Hepatocyte (in vitro differentiated cells): ENCODE measurements around the gene RPTOR. TPM values are rescaled to one million over a fixed set of nuclear protein-coding genes. Genes with fewer than 3 reads are reported as not detected.

Experiments used
- DNase-seq: peaks from one replicate; pipeline ENCODE4 v3.0.0-alpha.2; 2016; ENCODE audit warnings: low spot score
- H2AFZ ChIP-seq: fragments of 200-600 bp; sonication (generic); 2 replicates; pipeline ENCODE4 v1.6.0; 2016; ENCODE audit warnings: antibody characterized with exemption, mild to moderate bottlenecking
- H3K27ac ChIP-seq: fragments of 200-600 bp; sonication (generic); 2 replicates; pipeline ENCODE4 v1.5.1; 2016; ENCODE audit warnings: mild to moderate bottlenecking
- H3K27me3 ChIP-seq: fragments of 200-600 bp; sonication (generic); 2 replicates; pipeline ENCODE4 v1.6.1; 2016
- H3K36me3 ChIP-seq: fragments of 200-600 bp; sonication (generic); replicated peaks from 2 replicates; pipeline ENCODE4 v1.5.1; 2016; ENCODE audit warnings: low read depth; ENCODE audit not compliant: insufficient read depth
- H3K4me1 ChIP-seq: fragments of 200-600 bp; sonication (generic); 2 replicates; pipeline ENCODE4 v1.5.1; 2016; ENCODE audit warnings: mild to moderate bottlenecking, moderate library complexity; ENCODE audit not compliant: insufficient read depth
- H3K4me2 ChIP-seq: fragments of 200-600 bp; sonication (generic); 2 replicates; pipeline ENCODE4 v1.6.0; 2016
- H3K4me3 ChIP-seq: fragments of 200-600 bp; sonication (generic); 2 replicates; pipeline ENCODE4 v1.5.1; 2016; ENCODE audit warnings: mild to moderate bottlenecking
- H3K79me2 ChIP-seq: fragments of 200-600 bp; sonication (generic); 2 replicates; pipeline ENCODE4 v1.6.0; 2017; ENCODE audit warnings: mild to moderate bottlenecking
- H3K9me2 ChIP-seq: fragments of 200-600 bp; sonication (generic); replicated peaks from 2 replicates; pipeline ENCODE4 v1.6.0; 2017; ENCODE audit warnings: mild to moderate bottlenecking; ENCODE audit not compliant: insufficient read depth
- H3K9me3 ChIP-seq: fragments of 200-600 bp; sonication (generic); 2 replicates; pipeline ENCODE4 v1.5.1; 2016; ENCODE audit warnings: low read depth, mild to moderate bottlenecking
- H4K20me1 ChIP-seq: fragments of 200-600 bp; sonication (generic); 2 replicates; pipeline ENCODE4 v1.6.0; 2016; ENCODE audit warnings: mild to moderate bottlenecking; ENCODE audit not compliant: insufficient read depth, poor library complexity, severe bottlenecking
- EZH2 ChIP-seq: fragments of 200-600 bp; sonication (generic); IDR thresholded peaks from 2 replicates; pipeline ENCODE4 v1.6.1; 2016; ENCODE audit warnings: antibody characterized with exemption, mild to moderate bottlenecking, borderline replicate concordance
- EZH2phosphoT487 ChIP-seq: fragments of 200-600 bp; sonication (generic); IDR thresholded peaks from one replicate; pipeline ENCODE4 v1.6.1; 2018; ENCODE audit warnings: antibody characterized with exemption, mild to moderate bottlenecking, low read depth, moderate library complexity; ENCODE audit not compliant: unreplicated experiment, severe bottlenecking
- WGBS: methylation state at CpG from one replicate; pipeline ENCODE4 v1.1.6; 2016; ENCODE audit warnings: low lambda C conversion rate; ENCODE audit errors: missing lambda C conversion rate; 5-methylcytosine and 5-hydroxymethylcytosine counted together
- polyA plus RNA-seq: library from polyadenylated mRNA; unstranded; fragments of >200 nt; fragmentation: Nextera tagmentation; extraction: Ambion mirVana; gene quantifications from 2 replicates; pipeline ENCODE4 v1.2.1, GENCODE V29; 2016
- total RNA-seq: library from RNA; depleted of rRNA; stranded (reverse); fragments of >200 nt; gene quantifications from 2 replicates; pipeline ENCODE4 v1.2.3, GENCODE V29; 2014
- TF ChIP-seq, protein P1 (sequence below): fragments of 200-600 bp; sonication (generic); IDR thresholded peaks from 2 replicates; pipeline ENCODE4 v1.5.1; 2016; ENCODE audit warnings: antibody characterized with exemption, mild to moderate bottlenecking; ENCODE audit not compliant: poor library complexity

RPTOR gene
- total and polyA plus RNA-seq, 2 experiments from 2014 or later = 14.1 to 20.6 TPM

DNA sequence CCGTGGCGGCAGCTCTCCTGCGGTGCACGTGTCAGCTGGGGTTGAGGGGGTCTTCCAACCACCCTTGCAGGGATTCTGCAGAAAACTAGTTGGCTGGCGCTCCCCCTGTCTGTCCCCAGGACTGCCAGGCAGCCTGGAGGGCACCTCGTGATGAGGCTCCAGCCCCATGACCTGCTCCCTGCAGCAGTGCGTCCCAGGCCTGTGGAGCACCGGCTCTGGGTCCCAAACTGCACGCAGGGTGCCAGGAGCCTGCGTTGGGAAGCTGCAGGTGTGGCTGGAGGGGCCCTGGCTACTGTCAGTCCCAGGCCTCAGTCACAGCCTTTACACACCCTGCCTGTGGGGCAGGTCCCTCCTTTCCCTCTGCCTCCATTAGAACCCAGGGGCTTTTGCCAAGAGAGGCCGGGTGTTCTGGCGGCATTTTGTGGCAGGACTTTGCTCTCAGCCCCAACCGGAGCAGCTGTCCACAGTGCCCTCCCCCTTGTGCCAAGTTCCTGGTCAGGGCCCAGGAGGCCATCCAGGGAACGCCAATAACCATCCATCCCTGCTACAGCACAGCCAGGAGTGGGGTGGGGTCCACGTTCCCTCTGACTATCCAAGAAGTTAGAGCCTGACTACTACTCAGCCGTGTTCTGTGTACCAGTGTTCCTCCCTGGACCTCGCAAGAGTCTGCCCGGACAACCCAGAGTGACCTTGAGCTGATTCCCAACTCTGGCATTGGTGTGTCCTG is 456.2 kb downstream of the RPTOR start:
- H3K27ac ChIP-seq = no peak overlapping the region

DNA sequence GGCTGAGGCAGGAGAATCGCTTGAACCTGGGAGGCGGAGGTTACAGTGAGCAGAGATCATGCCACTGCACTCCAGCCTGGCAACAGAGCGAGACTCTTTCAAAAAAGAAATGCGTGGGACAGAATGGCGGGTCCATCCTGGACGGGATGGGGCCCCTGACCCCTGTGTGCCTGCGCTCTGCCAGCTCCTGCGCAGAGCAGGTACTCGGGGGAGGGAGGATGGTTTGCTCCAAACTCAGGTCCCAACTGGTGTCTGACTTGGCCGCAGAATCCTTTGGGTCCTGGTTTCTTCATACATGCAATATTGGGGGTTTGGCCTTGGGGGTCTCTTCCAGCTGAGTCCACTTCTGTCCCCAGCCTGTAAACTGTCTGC is 457.4 kb downstream of the RPTOR start:
- no peak overlapping the region for H3K27ac ChIP-seq

More for the DNA sequence above, 456.2 kb downstream of the RPTOR start:
- H3K4me2 ChIP-seq = no peak overlapping the region
- no peaks in the 10 kb centered on the region for H3K9me2 ChIP-seq
- H3K9me3 ChIP-seq = no peaks in the 10 kb centered on the region
- TF ChIP-seq EZH2phosphoT487 = no peak
- TF ChIP-seq, protein P1, sequence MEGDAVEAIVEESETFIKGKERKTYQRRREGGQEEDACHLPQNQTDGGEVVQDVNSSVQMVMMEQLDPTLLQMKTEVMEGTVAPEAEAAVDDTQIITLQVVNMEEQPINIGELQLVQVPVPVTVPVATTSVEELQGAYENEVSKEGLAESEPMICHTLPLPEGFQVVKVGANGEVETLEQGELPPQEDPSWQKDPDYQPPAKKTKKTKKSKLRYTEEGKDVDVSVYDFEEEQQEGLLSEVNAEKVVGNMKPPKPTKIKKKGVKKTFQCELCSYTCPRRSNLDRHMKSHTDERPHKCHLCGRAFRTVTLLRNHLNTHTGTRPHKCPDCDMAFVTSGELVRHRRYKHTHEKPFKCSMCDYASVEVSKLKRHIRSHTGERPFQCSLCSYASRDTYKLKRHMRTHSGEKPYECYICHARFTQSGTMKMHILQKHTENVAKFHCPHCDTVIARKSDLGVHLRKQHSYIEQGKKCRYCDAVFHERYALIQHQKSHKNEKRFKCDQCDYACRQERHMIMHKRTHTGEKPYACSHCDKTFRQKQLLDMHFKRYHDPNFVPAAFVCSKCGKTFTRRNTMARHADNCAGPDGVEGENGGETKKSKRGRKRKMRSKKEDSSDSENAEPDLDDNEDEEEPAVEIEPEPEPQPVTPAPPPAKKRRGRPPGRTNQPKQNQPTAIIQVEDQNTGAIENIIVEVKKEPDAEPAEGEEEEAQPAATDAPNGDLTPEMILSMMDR = no peak
- TF ChIP-seq EZH2 = no peak
- DNase-seq = peak; percentile 3
- no peaks in the 10 kb centered on the region for H3K36me3 ChIP-seq
- H3K79me2 ChIP-seq = no peaks in the 10 kb centered on the region
- no peak overlapping the region for H2AFZ ChIP-seq
- 92% methylated on average over 18 of the region's 18 CpGs for WGBS
- no peaks in the 10 kb centered on the region for H4K20me1 ChIP-seq
- H3K4me3 ChIP-seq = no peak overlapping the region
- H3K27me3 ChIP-seq = peaks cover 29% of the 10 kb centered on the region
- H3K4me1 ChIP-seq = peaks cover 9% of the 10 kb centered on the region

DNA sequence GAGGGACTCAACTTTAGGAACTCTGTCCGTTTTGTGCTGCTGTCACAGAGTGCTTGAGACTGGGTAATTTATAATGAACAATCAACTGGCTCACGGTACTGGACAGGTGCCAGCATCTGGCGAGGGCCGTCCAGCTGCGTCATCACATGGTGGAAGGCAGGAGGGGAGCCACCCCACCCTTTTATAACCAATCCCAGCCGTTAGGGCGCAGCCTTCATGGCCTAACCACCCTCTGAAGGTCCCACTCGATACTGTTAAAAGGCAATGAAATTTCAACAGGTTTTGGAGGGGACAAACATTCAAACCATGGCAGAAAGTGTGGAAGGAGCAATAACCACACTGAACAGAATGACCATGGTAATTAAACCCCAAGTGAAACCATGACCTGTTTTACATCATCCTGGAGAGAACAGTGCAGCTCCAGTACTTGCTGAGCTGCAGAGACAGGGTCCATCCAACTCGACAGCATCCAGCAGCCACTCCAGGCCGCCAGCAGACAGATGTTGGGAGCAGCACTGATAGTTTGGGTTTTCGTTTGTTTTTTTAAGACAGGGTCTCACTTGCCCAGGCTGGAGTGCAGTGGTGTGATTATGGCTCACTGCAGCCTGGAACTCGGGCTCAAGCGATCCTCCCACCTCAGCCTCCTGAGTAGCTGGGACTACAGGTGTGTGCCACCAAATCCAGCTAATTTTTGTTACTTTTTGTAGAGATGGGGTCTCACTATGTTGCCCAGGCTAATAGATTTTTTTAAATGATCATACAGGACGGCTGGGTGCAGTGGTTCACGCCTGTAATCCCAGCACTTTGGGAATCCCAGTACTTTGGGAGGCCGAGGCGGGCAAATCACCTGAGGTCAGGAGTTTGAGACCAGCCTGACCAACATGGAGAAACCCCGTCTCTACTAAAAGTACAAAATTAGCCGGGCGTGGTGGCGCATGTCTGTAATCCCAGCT is 458.0 kb downstream of the RPTOR start:
- DNase-seq = no peak
- Histone ChIP-seq H2AFZ (no peak overlapping the region), H3K4me3 (no peak overlapping the region), H3K9me3 (no peaks in the 10 kb centered on the region), H4K20me1 (no peaks in the 10 kb centered on the region), H3K27ac (no peak overlapping the region), H3K27me3 (peaks cover 44% of the 10 kb centered on the region), H3K9me2 (no peaks in the 10 kb centered on the region), H3K79me2 (no peaks in the 10 kb centered on the region), H3K36me3 (no peaks in the 10 kb centered on the region), H3K4me1 (peaks cover 9% of the 10 kb centered on the region), H3K4me2 (no peak overlapping the region)
- TF ChIP-seq, protein P1 = no peak
- TF ChIP-seq EZH2phosphoT487 = no peak
- TF ChIP-seq EZH2 = no peak
- WGBS = 71% methylated on average over 21 of the region's 21 CpGs

More for the DNA sequence above, 457.4 kb downstream of the RPTOR start:
- H3K9me3 ChIP-seq = no peaks in the 10 kb centered on the region
- H4K20me1 ChIP-seq = no peaks in the 10 kb centered on the region
- H3K4me3 ChIP-seq = no peak overlapping the region
- H3K27me3 ChIP-seq = peaks cover 39% of the 10 kb centered on the region
- H3K36me3 ChIP-seq = no peaks in the 10 kb centered on the region
- no peaks in the 10 kb centered on the region for H3K79me2 ChIP-seq
- DNase-seq = no peak
- TF ChIP-seq EZH2phosphoT487 = no peak
- TF ChIP-seq EZH2 = no peak
- TF ChIP-seq, protein P1 = no peak
- H3K4me1 ChIP-seq = peaks cover 9% of the 10 kb centered on the region
- H2AFZ ChIP-seq = no peak overlapping the region
- 86% methylated on average over 10 of the region's 10 CpGs for WGBS
- H3K9me2 ChIP-seq = no peaks in the 10 kb centered on the region
- no peak overlapping the region for H3K4me2 ChIP-seq
